ENCODE results near the gene DNAH1.

The DNAH1 gene

DNA sequence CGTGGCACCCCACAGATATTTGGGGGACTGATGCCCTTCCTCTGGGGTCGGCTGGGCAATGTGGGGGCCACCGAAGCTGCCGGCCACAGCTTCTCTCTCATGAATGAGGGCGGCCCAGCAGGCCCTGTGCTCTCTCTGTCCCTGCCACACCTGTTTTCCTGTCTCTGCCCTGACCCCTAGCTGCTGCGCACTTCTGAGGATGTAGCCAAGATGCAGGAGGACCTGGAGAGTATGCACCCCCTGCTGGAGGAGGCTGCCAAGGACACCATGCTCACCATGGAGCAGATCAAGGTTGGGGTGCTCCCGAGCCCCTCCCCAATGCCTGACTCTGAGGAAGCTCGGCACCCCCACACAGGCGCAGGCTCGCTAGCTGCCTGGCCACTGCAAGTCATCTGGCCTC is 69.0 kb downstream of the DNAH1 start:
- no peak for DNase-seq (ENCODE audit: extremely low read depth, low read depth)

DNA sequence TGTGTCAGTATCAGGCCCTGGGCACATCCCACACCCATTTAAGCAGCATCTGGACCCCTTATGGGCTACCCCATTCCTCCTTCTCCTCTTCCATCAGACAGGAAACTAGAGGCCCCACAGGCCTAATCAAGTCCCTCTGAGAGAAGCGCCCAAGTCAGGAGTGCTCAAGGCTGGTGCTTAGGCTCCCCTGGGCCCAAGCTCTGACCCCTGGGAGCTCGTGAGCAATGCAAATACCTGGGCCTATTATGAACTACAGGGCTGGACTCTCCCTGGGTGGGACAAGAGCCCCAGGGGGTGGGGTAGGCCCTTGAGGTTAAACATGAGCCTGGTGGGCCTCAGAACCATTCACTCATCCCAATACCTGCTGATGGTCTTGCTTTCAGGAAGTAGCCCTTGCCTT is 71.4 kb downstream of the DNAH1 start:
- no peak for DNase-seq (ENCODE audit: extremely low read depth, low read depth)
- TF ChIP-seq, protein P1, sequence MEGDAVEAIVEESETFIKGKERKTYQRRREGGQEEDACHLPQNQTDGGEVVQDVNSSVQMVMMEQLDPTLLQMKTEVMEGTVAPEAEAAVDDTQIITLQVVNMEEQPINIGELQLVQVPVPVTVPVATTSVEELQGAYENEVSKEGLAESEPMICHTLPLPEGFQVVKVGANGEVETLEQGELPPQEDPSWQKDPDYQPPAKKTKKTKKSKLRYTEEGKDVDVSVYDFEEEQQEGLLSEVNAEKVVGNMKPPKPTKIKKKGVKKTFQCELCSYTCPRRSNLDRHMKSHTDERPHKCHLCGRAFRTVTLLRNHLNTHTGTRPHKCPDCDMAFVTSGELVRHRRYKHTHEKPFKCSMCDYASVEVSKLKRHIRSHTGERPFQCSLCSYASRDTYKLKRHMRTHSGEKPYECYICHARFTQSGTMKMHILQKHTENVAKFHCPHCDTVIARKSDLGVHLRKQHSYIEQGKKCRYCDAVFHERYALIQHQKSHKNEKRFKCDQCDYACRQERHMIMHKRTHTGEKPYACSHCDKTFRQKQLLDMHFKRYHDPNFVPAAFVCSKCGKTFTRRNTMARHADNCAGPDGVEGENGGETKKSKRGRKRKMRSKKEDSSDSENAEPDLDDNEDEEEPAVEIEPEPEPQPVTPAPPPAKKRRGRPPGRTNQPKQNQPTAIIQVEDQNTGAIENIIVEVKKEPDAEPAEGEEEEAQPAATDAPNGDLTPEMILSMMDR (IDR thresholded peaks at IDR 0.05; ENCODE audit: low read depth, low read length, missing control alignments) = no peak
- H3K4me3 ChIP-seq (replicated peaks; ENCODE audit: low read depth, low read length) = no peak overlapping the region

More for the DNA sequence above, 69.0 kb downstream of the DNAH1 start:
- TF ChIP-seq, protein P1 (IDR thresholded peaks at IDR 0.05; ENCODE audit: low read depth, low read length, missing control alignments) = peak; percentile 69
- no peak overlapping the region for H3K4me3 ChIP-seq (replicated peaks; ENCODE audit: low read depth, low read length)

DNA sequence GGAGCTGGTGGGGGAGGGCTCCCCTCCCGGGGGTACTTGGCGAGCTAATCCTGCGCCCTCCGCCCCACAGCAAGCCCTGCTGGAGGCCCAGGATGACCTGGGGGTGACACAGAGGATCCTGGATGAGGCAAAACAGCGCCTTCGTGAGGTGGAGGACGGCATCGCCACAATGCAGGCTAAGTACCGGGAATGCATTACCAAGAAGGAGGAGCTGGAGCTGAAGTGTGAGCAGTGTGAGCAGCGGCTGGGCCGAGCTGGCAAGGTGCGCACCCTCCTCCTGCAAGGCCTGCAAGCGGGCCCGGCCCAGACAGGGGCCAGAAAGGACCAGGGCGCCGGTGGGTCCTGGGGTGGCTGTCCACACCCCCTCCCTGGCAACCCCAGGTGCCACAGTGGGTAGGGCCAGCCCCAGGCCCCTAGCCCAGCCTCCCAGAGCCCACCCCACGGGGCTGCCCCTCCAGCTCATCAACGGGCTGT is 72.3 kb downstream of the DNAH1 start:
- TF ChIP-seq, protein P1 (IDR thresholded peaks at IDR 0.05; ENCODE audit: low read depth, low read length, missing control alignments) = no peak
- DNase-seq (ENCODE audit: extremely low read depth, low read depth) = no peak
- H3K4me3 ChIP-seq (replicated peaks; ENCODE audit: low read depth, low read length) = no peak overlapping the region

DNA sequence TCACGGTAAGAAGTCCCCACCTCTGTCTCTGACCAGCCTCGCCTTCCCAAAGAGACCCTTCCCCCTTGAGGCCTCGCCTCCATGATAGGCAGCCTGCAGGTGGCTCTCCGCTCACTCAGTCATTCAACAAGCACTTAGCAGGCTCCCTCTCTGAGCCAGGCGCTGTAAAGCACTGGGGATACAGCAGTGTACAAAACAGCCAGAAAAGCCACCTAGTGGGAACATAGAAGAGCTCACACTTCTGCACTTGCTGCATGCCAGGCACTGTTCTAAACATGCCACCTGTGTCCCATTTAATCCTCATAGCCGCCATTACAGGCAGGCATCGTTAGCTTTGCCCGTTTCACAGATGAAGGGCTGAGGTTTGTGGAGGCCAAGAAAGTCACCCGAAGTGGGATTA is 72.8 kb downstream of the DNAH1 start:
- no peak overlapping the region for H3K4me3 ChIP-seq (replicated peaks; ENCODE audit: low read depth, low read length)
- DNase-seq (ENCODE audit: extremely low read depth, low read depth) = no peak
- TF ChIP-seq, protein P1 (IDR thresholded peaks at IDR 0.05; ENCODE audit: low read depth, low read length, missing control alignments) = peak; percentile 12

DNA sequence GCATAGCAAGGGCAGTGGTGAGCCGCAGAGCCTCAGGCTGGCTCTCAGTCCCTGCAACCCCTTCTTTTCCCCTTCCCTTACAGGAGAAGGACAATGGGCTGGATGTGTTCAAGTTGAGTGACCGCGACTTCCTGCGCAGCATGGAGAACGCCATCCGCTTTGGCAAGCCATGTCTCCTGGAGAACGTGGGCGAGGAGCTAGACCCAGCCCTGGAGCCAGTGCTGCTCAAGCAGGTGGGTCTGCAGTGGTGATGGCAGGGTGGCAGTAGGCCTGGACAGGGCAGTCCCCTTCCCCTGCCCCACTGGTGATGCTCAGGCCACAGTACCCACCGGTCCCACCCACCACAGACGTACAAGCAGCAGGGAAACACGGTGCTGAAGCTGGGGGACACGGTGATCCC is 75.0 kb downstream of the DNAH1 start:
- H3K4me3 ChIP-seq (replicated peaks; ENCODE audit: low read depth, low read length) = no peak overlapping the region
- TF ChIP-seq, protein P1 (IDR thresholded peaks at IDR 0.05; ENCODE audit: low read depth, low read length, missing control alignments) = no peak
- DNase-seq (ENCODE audit: extremely low read depth, low read depth) = no peak

DNA sequence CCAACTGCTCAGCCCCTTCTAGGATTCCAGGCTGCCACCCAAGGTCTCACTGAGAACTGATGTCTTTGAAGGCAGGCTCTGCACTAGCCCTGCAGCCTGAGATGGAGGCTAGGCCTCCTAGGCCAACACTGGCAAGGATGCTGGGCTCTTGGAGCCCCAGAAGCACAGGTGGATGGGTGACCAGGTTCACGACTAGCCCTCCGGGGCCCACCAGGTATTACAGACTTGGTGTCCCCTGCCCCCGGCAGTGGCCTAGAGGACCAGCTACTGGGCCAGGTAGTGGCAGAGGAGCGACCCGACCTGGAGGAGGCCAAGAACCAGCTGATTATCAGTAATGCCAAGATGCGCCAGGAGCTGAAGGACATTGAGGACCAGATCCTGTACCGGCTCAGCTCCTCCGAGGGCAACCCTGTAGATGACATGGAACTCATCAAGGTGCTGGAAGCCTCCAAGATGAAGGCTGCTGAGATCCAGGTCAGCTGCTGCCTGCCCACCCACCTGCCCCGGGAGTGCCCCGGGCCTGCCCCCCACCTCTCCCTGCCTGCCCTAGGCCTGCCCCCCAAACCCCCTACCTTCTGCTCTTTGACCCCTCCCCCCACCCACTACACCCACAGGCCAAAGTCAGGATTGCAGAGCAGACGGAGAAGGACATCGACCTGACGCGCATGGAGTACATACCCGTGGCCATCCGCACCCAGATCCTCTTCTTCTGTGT is 76.3 kb downstream of the DNAH1 start:
- DNase-seq (ENCODE audit: extremely low read depth, low read depth) = no peak
- TF ChIP-seq, protein P1 (IDR thresholded peaks at IDR 0.05; ENCODE audit: low read depth, low read length, missing control alignments) = no peak
- no peak overlapping the region for H3K4me3 ChIP-seq (replicated peaks; ENCODE audit: low read depth, low read length)
